Tibial artery (tissue), 4 donors: ENCODE results near the gene MYO9A.

Experiments
- DNase-seq, 2 donors: peaks; one replicate each; pipeline ENCODE4 v3.0.0-alpha.2; 2019
- H3K27ac ChIP-seq, 2 donors: fragments of 200-600 bp; sonication (generic) in 1 of 2; 1 replicate in 1 of 2; 2 replicates in 1 of 2; pipeline ENCODE4 v1.5.1; 2018 to 2019; ENCODE audit warnings: mild to moderate bottlenecking in 1 of 2
- H3K27me3 ChIP-seq, 2 donors: fragments of 200-600 bp; sonication (generic) in 1 of 2; one replicate each; pipeline versions ENCODE4 v1.5.1 to v1.6.0; 2016 to 2019
- H3K36me3 ChIP-seq, 3 donors: fragments of 200-600 bp; sonication (generic) in 2 of 3; one replicate each; pipeline ENCODE4 v1.5.1; 2016 to 2019; ENCODE audit warnings: mild to moderate bottlenecking in 2 of 3
- H3K4me1 ChIP-seq, 4 donors: fragments of 200-600 bp; sonication (generic) in 2 of 4; 1 replicate in 3 of 4; 2 replicates in 1 of 4; pipeline ENCODE4 v1.5.1; 2016 to 2019
- H3K4me3 ChIP-seq, 2 donors: fragments of 200-600 bp; sonication (generic) in 1 of 2; 1 replicate in 1 of 2; 2 replicates in 1 of 2; pipeline ENCODE4 v1.5.1; 2018 to 2019; ENCODE audit warnings: mild to moderate bottlenecking in 2 of 2
- H3K9me3 ChIP-seq, 3 donors: fragments of 200-600 bp; sonication (generic) in 1 of 3; one replicate each; pipeline ENCODE4 v1.5.1; 2016 to 2019
- CTCF ChIP-seq, 2 experiments: fragments of 200-600 bp in 1 of 2; fragments of 450-650 bp in 1 of 2; IDR thresholded peaks; one replicate each; pipeline ENCODE4 v1.5.1; 2017 to 2019; ENCODE audit warnings: antibody characterized with exemption in 2 of 2, mild to moderate bottlenecking in 1 of 2, moderate library complexity in 1 of 2
- intact Hi-C: fragments of 100-400 bp; cut with DNase I; formaldehyde crosslinking; loops from one replicate; pipeline ENCODE4 v1.15.0; 2023; ENCODE audit warnings: low total_unique reads

The MYO9A gene

GRCh38 chr15:72117486-72118016, 399 bp downstream of the MYO9A start:
- intact Hi-C loops = loop anchor here (10.0 kb wide), 1 partner anchor 117 kb away; the partner anchor contains the start of gene PKM

GRCh38 chr15:72116731-72117485, 1.0 kb downstream of the MYO9A start:
- peak in 1 of 2 donors; percentile 45 for DNase-seq
- peak overlapping the region; percentile 80 to 89 for H3K4me3 ChIP-seq
- H3K9me3 ChIP-seq = no peaks in the 10 kb centered on the region
- intact Hi-C loops = loop anchor here (10.0 kb wide), 1 partner anchor 118 kb away; the partner anchor contains the start of gene PKM
- no peaks in the 10 kb centered on the region for H3K36me3 ChIP-seq
- peaks cover 0 to 35% (median 16%) of the 10 kb centered on the region in 4 donors for H3K4me1 ChIP-seq
- no peak for TF ChIP-seq CTCF (IDR thresholded peaks at IDR 0.05)
- H3K27me3 ChIP-seq = no peaks in the 10 kb centered on the region
- peak overlapping the region; percentile 94 to 97 for H3K27ac ChIP-seq

More at GRCh38 chr15:72117486-72118016, 399 bp downstream of the MYO9A start:
- Histone ChIP-seq H3K4me3 (peak overlapping the region; percentile 80 to 89), H3K27me3 (no peaks in the 10 kb centered on the region), H3K27ac (peak overlapping the region; percentile 94 to 97), H3K9me3 (no peaks in the 10 kb centered on the region), H3K4me1 (peaks cover 0 to 29% (median 16%) of the 10 kb centered on the region in 4 donors), H3K36me3 (no peaks in the 10 kb centered on the region)
- TF ChIP-seq CTCF (IDR thresholded peaks at IDR 0.05) = no peak
- peak; percentile 80 to 90 for DNase-seq

- no peaks in the 10 kb centered on the region for H3K36me3 ChIP-seq
- H3K4me3 ChIP-seq = no peak overlapping the region
- no peak for TF ChIP-seq CTCF (IDR thresholded peaks at IDR 0.05)
- no peaks in the 10 kb centered on the region for H3K9me3 ChIP-seq
- H3K4me1 ChIP-seq = peaks cover 0 to 35% (median 7%) of the 10 kb centered on the region in 4 donors
- intact Hi-C loops = loop anchor here (5.0 to 10.0 kb wide), 2 partner anchors 121 to 1456 kb away; partner anchors contain the start of gene PKM
- H3K27me3 ChIP-seq = no peaks in the 10 kb centered on the region
- no peak for DNase-seq
- H3K27ac ChIP-seq = no peak overlapping the region
Measured at GRCh38 chr15:72113347-72114031, 4.5 kb downstream of the MYO9A start.

GRCh38 chr15:72112805-72113204, 5.1 kb downstream of the MYO9A start:
- intact Hi-C loops = loop anchor here (5.0 to 10.0 kb wide), 2 partner anchors 122 to 1456 kb away; partner anchors contain the start of gene PKM
- Histone ChIP-seq H3K36me3 (no peaks in the 10 kb centered on the region), H3K9me3 (no peaks in the 10 kb centered on the region), H3K4me3 (no peak overlapping the region), H3K4me1 (peaks cover 0 to 35% (median 7%) of the 10 kb centered on the region in 4 donors), H3K27ac (no peak overlapping the region), H3K27me3 (no peaks in the 10 kb centered on the region)
- DNase-seq = no peak
- TF ChIP-seq CTCF (IDR thresholded peaks at IDR 0.05) = no peak

GRCh38 chr15:72112116-72112515, 5.8 kb downstream of the MYO9A start:
- intact Hi-C loops = loop anchor here (5.0 to 10.0 kb wide), 2 partner anchors 123 to 1455 kb away; partner anchors contain the start of gene PKM
- no peak for TF ChIP-seq CTCF (IDR thresholded peaks at IDR 0.05)
- Histone ChIP-seq H3K27me3 (no peaks in the 10 kb centered on the region), H3K9me3 (no peaks in the 10 kb centered on the region), H3K36me3 (no peaks in the 10 kb centered on the region), H3K27ac (no peak overlapping the region), H3K4me3 (no peak overlapping the region), H3K4me1 (peaks cover 0 to 42% (median 9%) of the 10 kb centered on the region in 4 donors)
- DNase-seq = no peak
